ENCODE results near the gene ACP7.

DNA sequence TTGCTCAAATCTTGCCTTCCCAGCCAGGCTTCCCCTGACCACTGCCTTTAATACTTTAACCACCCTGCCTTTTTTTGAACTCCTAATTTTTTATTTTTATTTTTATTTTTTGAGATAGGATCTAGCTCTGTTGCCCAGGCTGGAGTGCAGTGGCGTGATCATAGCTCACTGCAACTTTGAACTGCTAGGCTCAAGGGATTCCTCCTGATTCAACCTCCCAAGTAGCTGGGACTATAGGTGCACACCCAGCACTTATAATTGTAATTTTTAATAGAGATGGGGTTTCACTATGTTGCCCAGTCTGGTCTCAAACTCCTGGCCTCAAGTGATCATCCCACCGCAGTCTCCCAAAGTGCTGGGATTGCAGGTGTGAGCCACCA, 30.1 kb upstream of the ACP7 start:
- no peak for TF ChIP-seq GABPB1 (CRISPR knock-in tag; IDR thresholded peaks at IDR 0.05)
- TF ChIP-seq ZNF138 (CRISPR knock-in tag; conservative IDR thresholded peaks at IDR 0.05), result no peak
- TF ChIP-seq CTCF (IDR thresholded peaks at IDR 0.05), result no peak
- no peak for TF ChIP-seq FOXP1 (CRISPR knock-in tag; IDR thresholded peaks at IDR 0.05; ENCODE audit: borderline replicate concordance)
- TF ChIP-seq JUN (CRISPR knock-in tag; IDR thresholded peaks at IDR 0.05), result no peak
- TF ChIP-seq FOXK1 (CRISPR knock-in tag; IDR thresholded peaks at IDR 0.05), result no peak
- TF ChIP-seq, protein P1, sequence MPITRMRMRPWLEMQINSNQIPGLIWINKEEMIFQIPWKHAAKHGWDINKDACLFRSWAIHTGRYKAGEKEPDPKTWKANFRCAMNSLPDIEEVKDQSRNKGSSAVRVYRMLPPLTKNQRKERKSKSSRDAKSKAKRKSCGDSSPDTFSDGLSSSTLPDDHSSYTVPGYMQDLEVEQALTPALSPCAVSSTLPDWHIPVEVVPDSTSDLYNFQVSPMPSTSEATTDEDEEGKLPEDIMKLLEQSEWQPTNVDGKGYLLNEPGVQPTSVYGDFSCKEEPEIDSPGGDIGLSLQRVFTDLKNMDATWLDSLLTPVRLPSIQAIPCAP (CRISPR knock-in tag; IDR thresholded peaks at IDR 0.05), result no peak
- TF ChIP-seq, protein P2, sequence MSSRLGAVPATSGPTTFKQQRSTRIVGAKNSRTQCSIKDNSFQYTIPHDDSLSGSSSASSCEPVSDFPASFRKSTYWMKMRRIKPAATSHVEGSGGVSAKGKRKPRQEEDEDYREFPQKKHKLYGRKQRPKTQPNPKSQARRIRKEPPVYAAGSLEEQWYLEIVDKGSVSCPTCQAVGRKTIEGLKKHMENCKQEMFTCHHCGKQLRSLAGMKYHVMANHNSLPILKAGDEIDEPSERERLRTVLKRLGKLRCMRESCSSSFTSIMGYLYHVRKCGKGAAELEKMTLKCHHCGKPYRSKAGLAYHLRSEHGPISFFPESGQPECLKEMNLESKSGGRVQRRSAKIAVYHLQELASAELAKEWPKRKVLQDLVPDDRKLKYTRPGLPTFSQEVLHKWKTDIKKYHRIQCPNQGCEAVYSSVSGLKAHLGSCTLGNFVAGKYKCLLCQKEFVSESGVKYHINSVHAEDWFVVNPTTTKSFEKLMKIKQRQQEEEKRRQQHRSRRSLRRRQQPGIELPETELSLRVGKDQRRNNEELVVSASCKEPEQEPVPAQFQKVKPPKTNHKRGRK (CRISPR knock-in tag; IDR thresholded peaks at IDR 0.05; ENCODE audit: borderline replicate concordance), result no peak
